Activated T-helper 2 cell treated with anti-CD3 and anti-CD28 coated beads, Interferon-gamma antibody, Interleukin-2, Interleukin-4, amounts not matched to agents 10 μg/mL and 5 μg/mL and 100 μg/mL, durations not matched to agents 14 hours and 24 hours and 36 hours (primary cell): ENCODE data around the gene TRABD. TPM values are rescaled to one million over a fixed set of nuclear protein-coding genes. Genes with fewer than 3 reads are reported as not detected.
"Not testable (repeated sequence)": the region's sequence is repeated elsewhere in the genome, so short reads cannot be mapped to it uniquely, and the experiment has no call there.

Source experiments
- DNase-seq: peaks from one replicate; pipeline ENCODE4 v3.0.0; 2021; ENCODE audit warnings: low spot score
- H3K27ac Mint-ChIP-seq: one replicate; pipeline ENCODE4 v1.8.0; 2021; ENCODE audit warnings: mixed read lengths
- H3K27me3 Mint-ChIP-seq: one replicate; pipeline ENCODE4 v1.8.0; 2021; ENCODE audit warnings: low read depth, mixed read lengths
- H3K36me3 Mint-ChIP-seq: one replicate; pipeline ENCODE4 v1.8.0; 2021; ENCODE audit warnings: low read depth, mixed read lengths
- H3K4me1 Mint-ChIP-seq: one replicate; pipeline ENCODE4 v1.8.0; 2021; ENCODE audit warnings: low read depth, mixed read lengths
- H3K4me3 Mint-ChIP-seq: one replicate; pipeline ENCODE4 v1.8.0; 2021; ENCODE audit warnings: low read depth, mild to moderate bottlenecking, moderate library complexity, mixed read lengths
- H3K9me3 Mint-ChIP-seq: one replicate; pipeline ENCODE4 v1.8.0; 2021; ENCODE audit warnings: mixed read lengths
- intact Hi-C: fragments of 100-400 bp; cut with micrococcal nuclease; formaldehyde crosslinking; loops from one replicate; pipeline ENCODE4 v1.15.1; 2023
- total RNA-seq: library from RNA; stranded (reverse); gene quantifications from 2 replicates; pipeline ENCODE4 v1.2.3, GENCODE V29; 2022

The TRABD gene
- total RNA-seq, 1 donor from 2014 or later, result 104 TPM

GRCh38 chr22:50199829-50200460 is 14.2 kb downstream of the TRABD start:
- intact Hi-C loops, result loop anchor here (1.0 to 2.0 kb wide), 3 partner anchors 9 to 229 kb away; partner anchors contain the start of gene TRABD
- Mint-ChIP-seq H3K4me3 (peak overlapping the region; percentile 57), H3K27ac (peak overlapping the region; percentile 38), H3K9me3 (no peaks in the 10 kb centered on the region), H3K36me3 (peaks cover 30% of the 10 kb centered on the region), H3K27me3 (no peaks in the 10 kb centered on the region), H3K4me1 (peaks cover 9% of the 10 kb centered on the region)
- DNase-seq, result no peak

DNA sequence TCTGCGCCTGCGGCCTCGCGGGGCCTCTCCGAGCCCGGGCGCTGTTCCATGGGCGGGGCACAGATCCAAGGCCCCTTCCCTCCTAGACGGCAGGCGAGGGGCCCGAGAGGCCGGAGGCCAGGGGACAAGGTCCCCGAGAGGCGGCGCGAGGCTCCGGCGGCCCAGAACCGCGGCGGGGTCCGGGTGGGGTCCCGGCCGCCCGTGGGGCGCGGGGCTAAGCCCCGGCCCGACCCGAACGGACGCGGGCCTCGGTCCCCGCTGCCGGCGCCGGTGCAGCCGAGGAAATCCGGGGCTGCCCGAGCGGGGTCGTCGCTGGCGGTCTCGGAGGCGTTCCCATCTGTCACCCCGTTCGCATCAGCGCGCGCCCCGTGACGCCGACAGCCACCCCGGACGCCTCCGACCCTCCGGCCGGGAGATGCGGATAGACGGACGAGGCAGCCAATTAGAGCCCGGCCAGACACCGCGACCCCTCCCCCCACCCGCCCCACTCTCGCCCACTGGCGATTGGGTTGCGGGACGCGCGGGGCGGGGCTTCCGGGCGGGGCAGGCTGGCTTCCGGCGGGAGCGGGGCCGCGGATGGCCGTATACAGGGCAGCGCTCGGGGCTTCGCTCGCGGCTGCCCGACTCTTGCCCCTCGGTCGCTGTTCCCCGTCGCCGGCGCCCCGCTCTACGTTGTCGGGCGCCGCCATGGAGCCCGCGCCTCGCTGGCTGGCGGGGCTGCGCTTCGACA is 14.9 kb downstream of the TRABD start, which contains the start of gene SELENOO:
Gene SELENOO (plus strand): TSS at position 551 of the 730 bp plus-strand sequence. CDS start 26 bp downstream, at position 577.
- H3K4me3 Mint-ChIP-seq, result peak within 1 kb of the TSS; percentile 83
- H3K4me1 Mint-ChIP-seq, result peaks cover 9% of the 10 kb centered on the region
- no peaks in the 10 kb centered on the region for H3K9me3 Mint-ChIP-seq
- intact Hi-C loops, result loop anchor here (1.0 to 2.0 kb wide), 3 partner anchors 9 to 230 kb away; partner anchors contain the start of gene TRABD
- no peaks in the 10 kb centered on the region for H3K27me3 Mint-ChIP-seq
- H3K36me3 Mint-ChIP-seq, result peaks cover 35% of the 10 kb centered on the region
- H3K27ac Mint-ChIP-seq, result peak within 1 kb of the TSS; percentile 60
- DNase-seq, result peak; percentile 88

DNA sequence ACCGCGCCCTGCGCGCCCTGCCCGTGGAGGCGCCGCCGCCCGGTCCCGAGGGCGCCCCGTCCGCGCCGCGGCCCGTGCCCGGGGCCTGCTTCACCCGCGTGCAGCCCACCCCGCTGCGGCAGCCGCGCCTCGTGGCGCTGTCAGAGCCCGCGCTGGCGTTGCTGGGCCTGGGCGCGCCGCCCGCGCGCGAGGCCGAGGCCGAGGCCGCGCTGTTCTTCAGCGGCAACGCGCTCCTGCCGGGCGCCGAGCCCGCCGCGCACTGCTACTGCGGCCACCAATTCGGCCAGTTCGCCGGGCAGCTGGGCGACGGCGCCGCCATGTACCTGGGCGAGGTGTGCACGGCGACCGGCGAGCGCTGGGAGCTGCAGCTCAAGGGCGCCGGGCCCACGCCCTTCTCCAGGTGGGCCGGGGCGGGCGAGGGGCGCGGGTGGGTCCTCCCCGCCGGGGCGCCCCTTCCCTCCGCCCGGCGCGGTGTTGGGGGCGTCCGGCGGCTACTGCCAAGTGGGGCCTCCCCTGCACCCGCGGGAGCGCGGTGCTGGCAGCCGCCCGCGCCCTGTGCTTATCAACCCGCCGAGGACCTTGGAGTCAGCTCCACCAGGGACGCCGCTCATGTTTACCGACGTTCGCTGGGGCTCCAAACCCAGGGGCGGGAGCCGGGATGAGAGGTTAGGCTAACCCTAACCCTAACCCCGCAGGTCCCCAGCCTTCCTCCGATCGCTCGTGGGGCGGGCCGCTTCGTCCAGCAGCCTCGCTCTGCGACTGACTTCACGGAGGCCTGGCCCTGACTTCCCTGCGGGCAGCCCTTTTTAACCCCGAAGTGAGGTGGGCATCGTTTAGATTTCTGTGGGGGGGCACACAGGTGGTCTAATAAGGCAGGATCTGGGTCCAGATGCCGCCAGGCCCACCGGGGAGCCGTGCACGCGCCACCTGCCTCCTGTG is 15.7 kb downstream of the TRABD start:
- Mint-ChIP-seq H3K4me3 (peak overlapping the region; percentile 83), H3K4me1 (peaks cover 9% of the 10 kb centered on the region), H3K36me3 (peaks cover 40% of the 10 kb centered on the region), H3K9me3 (no peaks in the 10 kb centered on the region), H3K27ac (peak overlapping the region; percentile 60), H3K27me3 (no peaks in the 10 kb centered on the region)
- no peak for DNase-seq
- intact Hi-C loops, result loop anchor here (2.0 kb wide), 2 partner anchors 17 to 231 kb away; partner anchors contain the start of gene TRABD

DNA sequence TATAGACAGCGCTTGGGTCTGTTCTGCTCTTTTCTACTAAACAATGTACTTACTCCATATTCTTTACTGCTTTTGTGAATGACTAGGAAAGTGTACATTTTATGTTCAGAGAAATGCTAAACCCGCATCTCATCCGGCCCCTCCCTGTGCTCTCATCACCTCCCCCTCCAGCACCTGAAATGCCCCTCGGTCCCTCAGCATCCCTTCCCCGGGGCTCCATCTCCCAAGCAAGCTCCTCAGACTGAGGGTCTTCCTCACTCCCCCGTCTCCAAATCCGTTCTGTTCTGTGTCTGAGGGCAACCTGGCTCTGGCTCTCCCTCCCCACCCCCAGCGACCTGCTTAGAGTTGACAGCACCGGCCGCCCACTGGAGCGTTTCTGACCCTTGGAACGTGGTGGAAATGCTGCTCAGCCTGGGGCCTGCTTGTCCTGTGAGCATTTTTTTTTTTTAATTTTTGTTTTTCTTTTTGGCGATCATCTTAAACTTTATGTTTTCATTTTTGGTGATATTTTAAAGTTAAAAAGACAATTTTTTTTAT is 16.5 kb downstream of the TRABD start:
- Mint-ChIP-seq H3K27ac (peak overlapping the region; percentile 60), H3K4me3 (peak overlapping the region; percentile 83), H3K9me3 (no peaks in the 10 kb centered on the region), H3K36me3 (peaks cover 35% of the 10 kb centered on the region), H3K4me1 (peaks cover 9% of the 10 kb centered on the region), H3K27me3 (no peaks in the 10 kb centered on the region)
- intact Hi-C loops, result no loop called here
- no peak for DNase-seq

- H3K27ac Mint-ChIP-seq, result no peak overlapping the region
- intact Hi-C loops, result no loop called here
- peaks cover 9% of the 10 kb centered on the region for H3K4me1 Mint-ChIP-seq
- H3K36me3 Mint-ChIP-seq, result peaks cover 32% of the 10 kb centered on the region
- H3K4me3 Mint-ChIP-seq, result no peak overlapping the region
- no peaks in the 10 kb centered on the region for H3K27me3 Mint-ChIP-seq
- DNase-seq, result no peak
- H3K9me3 Mint-ChIP-seq, result no peaks in the 10 kb centered on the region
Observed at GRCh38 chr22:50203288-50203687, 17.6 kb downstream of the TRABD start.

GRCh38 chr22:50204571-50204970 is 18.9 kb downstream of the TRABD start:
- DNase-seq, result no peak
- Mint-ChIP-seq H3K9me3 (no peaks in the 10 kb centered on the region), H3K27me3 (no peaks in the 10 kb centered on the region), H3K4me1 (peaks cover 9% of the 10 kb centered on the region), H3K36me3 (peaks cover 28% of the 10 kb centered on the region), H3K4me3 (no peak overlapping the region), H3K27ac (no peak overlapping the region)
- intact Hi-C loops, result no loop called here

GRCh38 chr22:50204998-50205397 is 19.3 kb downstream of the TRABD start:
- H3K4me3 Mint-ChIP-seq, H3K27me3 Mint-ChIP-seq, DNase-seq, intact Hi-C loops, H3K27ac Mint-ChIP-seq, H3K9me3 Mint-ChIP-seq, H3K4me1 Mint-ChIP-seq: not testable (repeated sequence)
- peaks cover 32% of the 10 kb centered on the region for H3K36me3 Mint-ChIP-seq

GRCh38 chr22:50205781-50206569 is 20.3 kb downstream of the TRABD start:
- intact Hi-C loops, result no loop called here
- H3K9me3 Mint-ChIP-seq, result no peaks in the 10 kb centered on the region
- H3K4me1 Mint-ChIP-seq, result peaks cover 9% of the 10 kb centered on the region
- no peak overlapping the region for H3K27ac Mint-ChIP-seq
- DNase-seq, result no peak
- no peak overlapping the region for H3K4me3 Mint-ChIP-seq
- H3K36me3 Mint-ChIP-seq, result peaks cover 34% of the 10 kb centered on the region
- no peaks in the 10 kb centered on the region for H3K27me3 Mint-ChIP-seq

DNA sequence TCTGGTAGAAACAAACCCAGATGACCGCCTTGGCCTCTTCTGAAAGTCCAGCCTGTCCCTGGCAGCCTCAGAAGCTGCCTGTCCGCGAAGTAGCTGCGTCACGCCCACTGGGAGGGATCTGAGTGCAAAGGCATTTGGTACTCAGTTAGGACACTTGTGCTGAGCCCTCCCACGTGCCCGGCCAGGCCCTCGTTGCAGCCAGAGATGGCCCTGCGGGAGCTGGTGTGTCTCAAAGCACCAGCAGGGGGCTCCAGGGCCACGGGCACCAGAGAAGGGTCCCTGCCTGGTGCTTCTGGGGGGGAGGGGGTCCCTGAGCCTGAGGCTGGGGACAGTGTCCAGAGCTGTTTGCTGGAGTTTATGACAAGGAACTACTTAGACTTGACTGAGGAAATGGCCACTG is 20.9 kb downstream of the TRABD start:
- no peak overlapping the region for H3K27ac Mint-ChIP-seq
- peaks cover 38% of the 10 kb centered on the region for H3K36me3 Mint-ChIP-seq
- no peaks in the 10 kb centered on the region for H3K27me3 Mint-ChIP-seq
- intact Hi-C loops, result no loop called here
- no peak for DNase-seq
- no peaks in the 10 kb centered on the region for H3K9me3 Mint-ChIP-seq
- peaks cover 9% of the 10 kb centered on the region for H3K4me1 Mint-ChIP-seq
- no peak overlapping the region for H3K4me3 Mint-ChIP-seq

GRCh38 chr22:50207383-50208140 is 21.8 kb downstream of the TRABD start:
- DNase-seq, result no peak
- peaks cover 3% of the 10 kb centered on the region for H3K4me1 Mint-ChIP-seq
- H3K27me3 Mint-ChIP-seq, result no peaks in the 10 kb centered on the region
- intact Hi-C loops, result no loop called here
- H3K36me3 Mint-ChIP-seq, result peaks cover 44% of the 10 kb centered on the region
- no peaks in the 10 kb centered on the region for H3K9me3 Mint-ChIP-seq
- no peak overlapping the region for H3K4me3 Mint-ChIP-seq
- H3K27ac Mint-ChIP-seq, result no peak overlapping the region

DNA sequence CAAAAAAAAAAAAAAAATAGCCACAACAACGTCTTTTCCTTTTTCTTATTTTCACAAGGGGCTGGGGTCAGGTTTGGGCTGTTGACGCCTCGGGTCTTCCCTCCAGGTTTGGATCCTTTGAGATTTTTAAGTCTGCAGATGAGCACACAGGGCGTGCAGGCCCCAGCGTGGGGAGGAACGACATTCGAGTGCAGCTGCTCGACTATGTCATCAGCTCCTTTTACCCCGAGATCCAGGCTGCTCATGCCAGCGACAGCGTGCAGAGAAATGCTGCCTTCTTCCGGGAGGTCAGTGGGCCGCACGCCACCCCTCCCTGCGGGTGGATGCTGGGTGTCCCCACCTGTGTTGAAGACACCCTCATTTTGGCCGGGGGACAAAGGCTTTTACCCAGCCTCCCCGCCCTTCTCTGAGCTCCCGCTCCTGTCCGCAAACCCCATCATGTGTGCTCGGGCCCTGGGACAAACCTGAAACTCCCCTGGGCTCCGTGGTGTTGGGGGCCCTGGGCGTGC is 22.8 kb downstream of the TRABD start:
- no peaks in the 10 kb centered on the region for H3K9me3 Mint-ChIP-seq
- H3K27me3 Mint-ChIP-seq, result no peaks in the 10 kb centered on the region
- H3K4me1 Mint-ChIP-seq, result peaks cover 2% of the 10 kb centered on the region
- no peak for DNase-seq
- intact Hi-C loops, result no loop called here
- peaks cover 48% of the 10 kb centered on the region for H3K36me3 Mint-ChIP-seq
- H3K4me3 Mint-ChIP-seq, result no peak overlapping the region
- no peak overlapping the region for H3K27ac Mint-ChIP-seq
